NOMO-1 (cell line): ENCODE measurements around the gene NISCH.
A peak's percentile ranks its signal among the peaks of the same experiment; 100 is the strongest.

Experiments
- DNase-seq, 2 experiments: peaks; one replicate each; lab custom pipeline; 2025; ENCODE audit not compliant: unreplicated experiment in 2 of 2; lab: John Stamatoyannopoulos, UW

The NISCH gene

DNA sequence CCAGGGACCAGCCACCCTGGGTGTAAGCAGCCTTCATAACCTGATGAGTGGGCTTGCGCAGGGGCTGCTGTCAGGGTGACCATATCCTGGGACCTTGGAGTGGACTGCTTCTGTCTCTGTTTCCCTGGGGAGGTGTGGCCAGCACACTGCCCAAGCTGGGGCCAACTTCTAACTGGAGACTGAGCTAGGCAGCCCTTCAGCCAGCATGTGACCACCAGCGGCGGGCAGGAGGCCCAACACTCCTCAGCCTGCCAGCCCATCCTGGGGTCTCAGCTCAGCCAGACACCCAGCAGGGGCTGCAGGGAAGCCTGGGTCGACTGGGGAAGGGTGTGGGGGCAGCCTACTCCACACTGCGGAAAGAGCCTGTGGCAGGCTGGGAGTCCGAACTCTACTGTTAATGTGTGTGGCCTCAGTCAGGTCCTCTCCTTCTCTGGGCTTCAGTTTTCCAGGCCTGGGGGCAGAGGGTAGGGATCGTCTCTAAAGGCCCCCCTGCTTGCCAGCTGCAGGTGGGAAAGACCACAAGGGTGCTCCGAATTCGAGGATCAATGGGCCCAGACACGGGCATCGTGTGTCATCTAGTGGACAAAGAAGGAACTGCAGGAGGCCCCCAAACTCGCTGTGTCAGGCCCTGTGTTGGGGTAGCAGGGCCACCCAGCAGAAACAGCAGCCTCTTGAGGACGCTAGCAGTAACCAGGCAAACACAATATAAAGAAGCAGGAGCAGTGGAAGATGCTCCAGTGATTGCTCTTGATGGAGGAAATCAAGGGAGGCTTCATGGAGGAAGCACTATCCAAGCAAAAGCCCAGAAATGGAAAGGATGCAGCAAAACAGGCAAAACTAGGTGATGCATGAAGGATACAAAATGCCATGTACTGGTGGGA lies 8.5 kb upstream of the NISCH start:
- DNase-seq, result peak; percentile 36 to 61

DNA sequence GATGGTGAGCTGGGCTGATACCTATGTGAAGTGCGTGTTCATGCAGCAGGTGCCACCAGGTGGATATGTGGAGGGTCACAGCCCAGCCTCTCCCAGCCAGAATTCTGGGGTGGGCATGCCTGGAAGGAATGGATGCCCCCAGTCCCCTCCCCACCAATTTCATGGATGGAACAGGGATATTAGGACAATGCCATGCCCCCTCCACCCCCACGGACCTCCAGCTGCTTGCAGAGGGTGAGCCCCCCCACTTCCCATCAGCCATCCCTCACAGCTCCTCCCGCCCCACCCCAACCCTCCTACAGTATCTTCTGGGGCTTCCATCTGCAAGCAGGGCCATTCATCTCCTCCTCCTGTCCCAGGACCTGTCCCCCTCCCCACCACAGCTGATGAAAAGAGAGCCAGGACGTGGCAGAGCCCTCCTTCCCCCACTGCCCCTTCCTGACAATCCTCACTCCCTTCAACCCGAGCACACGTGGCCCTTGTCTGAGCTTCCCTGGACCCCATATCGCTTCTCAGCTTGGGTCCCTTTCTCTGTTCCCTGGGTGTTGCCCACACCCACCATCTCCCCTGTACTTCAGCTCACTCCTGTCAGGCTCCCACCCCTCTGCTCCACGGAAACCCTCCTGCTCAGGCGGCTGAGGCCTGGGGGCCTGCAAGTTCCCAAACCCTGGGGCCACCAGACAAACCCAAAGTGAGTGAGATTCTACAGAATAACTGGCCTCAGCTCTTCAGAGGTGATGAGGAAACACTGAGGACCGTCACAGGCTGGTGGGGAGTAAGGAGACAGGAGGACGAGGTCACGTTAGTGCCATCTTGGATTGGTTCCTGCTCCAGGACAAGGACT lies 7.7 kb upstream of the NISCH start:
- no peak for DNase-seq

GRCh38 chr3:52450489-52451236 lies 4.7 kb upstream of the NISCH start:
- no peak for DNase-seq

GRCh38 chr3:52451237-52452083 lies 3.9 kb upstream of the NISCH start:
- DNase-seq, result no peak

DNA sequence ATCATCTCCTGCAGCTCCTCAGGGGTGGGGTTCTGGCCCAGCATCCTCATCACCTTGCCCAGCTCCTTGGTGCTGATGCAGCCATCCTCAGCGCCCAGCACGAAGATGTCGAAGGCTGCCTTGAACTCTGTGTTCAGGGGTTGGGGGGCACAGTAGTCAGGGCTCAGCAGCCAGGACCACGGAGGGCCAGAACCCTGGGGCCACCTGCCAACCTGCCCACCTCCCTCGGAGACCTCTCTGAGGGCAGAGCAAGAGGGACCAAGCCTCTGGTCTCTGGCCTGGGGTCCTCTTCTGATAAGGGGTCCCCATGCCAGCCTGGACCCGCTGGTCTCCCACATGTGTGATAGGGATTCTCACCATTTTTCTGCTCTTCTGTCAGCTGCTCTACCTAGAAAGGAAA lies 3.3 kb upstream of the NISCH start:
- no peak for DNase-seq

DNA sequence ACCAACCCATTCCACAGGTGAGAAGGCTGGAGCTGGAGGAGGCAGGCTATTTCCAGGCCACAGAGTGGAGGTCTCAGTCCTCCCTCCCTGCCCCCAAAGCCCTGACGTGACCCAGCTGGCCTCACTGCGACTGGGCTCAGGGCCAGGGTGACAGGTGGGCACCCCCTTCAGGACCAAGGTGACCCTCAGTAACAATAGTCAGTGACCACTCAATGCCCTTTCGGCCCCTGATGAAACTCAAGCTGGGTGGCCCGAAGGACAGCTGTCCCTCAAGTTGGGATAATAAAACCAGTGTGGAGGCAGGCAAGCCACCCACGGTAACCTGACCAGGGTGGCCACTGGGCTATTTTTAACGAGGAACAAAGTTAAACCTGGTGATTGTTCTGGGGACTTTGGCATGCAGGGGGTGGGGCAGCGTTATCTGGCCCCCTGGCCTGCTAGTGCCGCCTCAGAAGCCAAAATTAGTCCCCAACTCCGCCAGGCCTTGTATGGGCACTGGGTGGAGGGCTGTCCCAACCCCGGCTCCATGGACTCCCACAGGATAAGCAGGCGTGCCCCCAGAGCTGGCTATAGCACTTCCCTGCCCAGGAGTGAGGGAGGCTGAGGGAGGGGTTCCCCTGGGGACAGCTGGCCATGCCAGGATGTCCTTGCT lies 2.7 kb upstream of the NISCH start:
- DNase-seq, result no peak

- no peak for DNase-seq
Measured at GRCh38 chr3:52453496-52454249, 1.7 kb upstream of the NISCH start, which contains the start of gene TNNC1. Gene TNNC1, minus strand, starts transcription at chr3:52454041. Its CDS starts 26 bp downstream, at chr3:52454015.

DNA sequence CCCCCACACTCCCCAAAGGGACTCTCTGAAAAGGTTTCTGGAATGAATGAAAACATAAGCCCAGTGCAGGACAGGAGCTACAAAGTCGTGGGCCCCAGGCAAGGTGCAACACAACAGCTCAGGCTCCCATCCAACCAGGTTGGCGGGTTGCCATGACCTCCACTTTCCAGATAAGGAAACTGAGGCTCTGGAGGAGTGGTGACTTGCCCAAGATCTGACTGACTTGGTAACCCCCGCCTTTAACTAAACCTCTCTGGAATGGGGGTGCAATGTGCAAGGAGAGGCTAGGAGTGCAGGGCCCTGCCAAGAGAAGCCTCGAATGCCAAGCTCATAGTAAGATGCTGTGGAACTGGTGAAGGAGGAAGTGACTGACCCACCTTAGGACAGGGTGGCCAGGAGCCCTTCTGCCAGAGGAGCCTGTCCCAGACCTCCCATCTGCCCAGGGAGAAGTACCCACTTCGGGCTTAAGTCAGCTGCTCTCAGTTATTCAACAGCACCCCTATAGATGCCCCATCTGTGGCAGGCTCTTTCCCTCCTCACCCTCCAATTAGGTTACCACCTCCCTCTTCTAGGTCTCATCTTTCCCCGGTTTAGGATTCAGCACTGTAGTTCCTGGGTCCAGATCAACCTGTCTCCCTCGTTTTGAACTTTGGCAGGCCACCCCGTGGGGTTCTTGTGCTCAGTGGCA lies 1.0 kb upstream of the NISCH start:
- DNase-seq, result no peak

- no peak for DNase-seq
Measured at GRCh38 chr3:52454938-52455282, 494 bp upstream of the NISCH start.

GRCh38 chr3:52456169-52456799 lies 880 bp downstream of the NISCH start:
- DNase-seq, result no peak

- no peak for DNase-seq
Measured at GRCh38 chr3:52456800-52457183, 1.4 kb downstream of the NISCH start.

DNA sequence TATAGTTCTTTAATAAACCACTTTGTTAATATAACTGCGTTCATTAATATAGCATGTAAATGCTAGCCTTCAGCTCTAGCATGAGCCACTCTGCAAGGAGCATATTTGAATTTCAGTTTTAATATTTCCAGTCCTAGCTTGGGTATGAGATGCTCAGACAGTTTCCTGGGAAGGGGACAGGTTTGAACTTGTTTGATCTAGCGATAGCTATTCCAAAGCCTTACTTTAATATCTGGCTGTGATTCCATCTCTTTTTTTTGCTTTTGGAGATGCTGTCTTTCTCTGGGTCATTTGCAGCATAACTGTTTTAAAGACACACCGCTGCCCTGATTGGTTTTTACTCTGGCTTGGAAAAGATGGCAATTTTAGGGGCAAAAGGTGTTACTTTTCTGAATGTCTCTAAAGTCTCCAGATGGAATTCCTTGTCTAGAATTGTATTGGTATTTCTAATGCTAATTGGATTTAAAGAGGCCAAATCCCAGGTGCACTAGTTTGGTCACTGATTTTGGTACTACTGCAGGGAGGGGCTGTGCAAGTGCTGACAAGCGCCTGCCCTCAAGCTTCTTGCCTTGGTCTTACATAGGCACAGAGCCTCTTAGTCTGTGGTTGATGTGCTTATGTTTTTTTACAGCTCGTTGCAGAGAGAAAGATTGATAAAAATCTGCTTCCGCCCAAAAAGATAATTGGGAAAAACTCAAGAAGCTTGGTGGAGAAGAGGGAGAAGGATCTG lies 2.8 kb downstream of the NISCH start:
- no peak for DNase-seq

DNA sequence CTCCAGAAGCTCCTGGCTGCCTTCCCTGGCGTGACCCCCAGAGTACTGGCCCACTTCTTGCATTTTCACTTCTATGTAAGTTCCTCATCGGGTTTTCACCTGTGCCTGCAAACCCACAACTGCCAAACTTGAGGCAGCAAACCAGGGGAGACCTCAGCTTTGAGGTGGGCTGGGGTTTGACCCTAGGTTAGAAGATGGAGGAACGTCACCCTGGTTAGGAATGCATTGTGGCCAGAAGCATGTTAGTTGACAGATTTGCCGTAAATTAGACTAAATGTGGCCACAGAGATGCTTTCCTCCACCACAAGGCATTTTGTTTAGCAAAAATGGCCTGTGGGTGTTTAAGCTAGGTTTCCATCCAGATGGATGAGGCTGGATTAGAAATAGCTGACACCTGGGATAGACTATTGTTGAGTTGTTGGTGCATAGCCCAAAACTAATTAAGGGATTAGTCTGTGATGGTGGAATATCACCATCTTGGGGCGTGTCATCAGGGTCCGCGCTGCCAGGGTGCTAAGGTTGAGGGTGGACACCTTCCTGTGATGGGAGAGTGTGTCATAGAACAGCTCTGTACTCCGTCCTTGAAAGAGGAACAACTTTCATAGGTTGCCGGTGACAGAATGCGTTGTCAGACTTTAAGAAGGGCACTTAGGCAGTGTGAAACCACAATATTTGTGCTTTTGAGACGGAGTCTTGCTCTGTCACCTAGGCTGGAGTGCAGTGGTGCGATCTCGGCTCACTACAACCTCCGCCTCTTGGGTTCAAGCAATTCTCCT lies 3.6 kb downstream of the NISCH start:
- no peak for DNase-seq

- no peak for DNase-seq
Measured at GRCh38 chr3:52461874-52462273, 6.5 kb downstream of the NISCH start.

- DNase-seq, result no peak
Measured at GRCh38 chr3:52463416-52463815, 8.0 kb downstream of the NISCH start.

DNA sequence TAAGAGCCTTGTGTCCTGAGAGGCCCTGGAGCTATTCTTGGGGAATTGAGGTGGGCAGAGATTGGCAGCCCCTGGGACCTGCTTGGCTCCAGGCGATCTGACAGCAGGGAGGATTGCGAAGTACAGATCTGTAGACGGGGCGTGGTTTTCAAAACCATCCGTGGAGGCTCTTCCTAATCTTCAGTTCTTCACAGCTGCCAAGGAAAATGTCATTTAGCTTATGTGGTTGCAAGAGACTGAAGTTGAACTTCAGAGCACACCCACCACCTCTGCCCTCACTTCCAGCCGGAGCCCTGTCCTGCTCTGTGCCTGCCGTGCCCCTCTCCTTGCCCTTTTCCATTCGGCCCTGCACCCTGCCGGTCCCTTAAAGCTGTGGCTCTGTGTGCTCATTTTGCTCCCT lies 12.9 kb downstream of the NISCH start:
- peak in 1 of 2 experiments; percentile 8 for DNase-seq

DNA sequence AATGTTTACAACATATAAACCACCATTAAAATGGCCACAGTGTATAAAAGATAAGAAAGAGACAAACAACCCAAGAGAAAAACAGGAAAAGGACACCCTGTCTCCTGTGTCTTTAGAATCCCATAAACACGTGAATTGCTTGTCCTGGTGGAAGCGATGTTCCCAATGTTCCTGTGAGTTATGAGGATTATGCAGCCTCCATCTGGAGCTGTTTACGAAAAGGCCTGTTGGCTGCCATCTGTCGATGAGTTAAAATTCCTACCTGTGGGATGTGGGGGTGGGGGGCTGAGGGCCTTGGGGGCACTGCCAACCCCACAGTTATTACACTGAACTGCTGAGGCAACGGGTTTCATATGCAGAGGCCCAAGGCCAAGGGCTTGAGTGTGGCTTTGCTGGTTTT lies 13.6 kb downstream of the NISCH start:
- no peak for DNase-seq
